SK-N-MC (cell line): ENCODE data around the gene CLHC1.

Experiments used
- EZH2 ChIP-seq: fragments of 200-600 bp; sonication (generic); IDR thresholded peaks from one replicate; pipeline ENCODE4 v1.6.1; 2017; ENCODE audit warnings: antibody characterized with exemption
- FOXP2 ChIP-seq: optimal IDR thresholded peaks from 2 replicates; pipeline ENCODE3; 2011; ENCODE audit warnings: mild to moderate bottlenecking, moderate library complexity; ENCODE audit not compliant: insufficient read depth; ENCODE audit errors: extremely low read length, control extremely low read depth
- POLR2AphosphoS5 ChIP-seq: IDR thresholded peaks from 2 replicates; pipeline ENCODE4 v1.6.1; 2012; ENCODE audit warnings: mild to moderate bottlenecking, low read depth, low read length, borderline replicate concordance

DNA sequence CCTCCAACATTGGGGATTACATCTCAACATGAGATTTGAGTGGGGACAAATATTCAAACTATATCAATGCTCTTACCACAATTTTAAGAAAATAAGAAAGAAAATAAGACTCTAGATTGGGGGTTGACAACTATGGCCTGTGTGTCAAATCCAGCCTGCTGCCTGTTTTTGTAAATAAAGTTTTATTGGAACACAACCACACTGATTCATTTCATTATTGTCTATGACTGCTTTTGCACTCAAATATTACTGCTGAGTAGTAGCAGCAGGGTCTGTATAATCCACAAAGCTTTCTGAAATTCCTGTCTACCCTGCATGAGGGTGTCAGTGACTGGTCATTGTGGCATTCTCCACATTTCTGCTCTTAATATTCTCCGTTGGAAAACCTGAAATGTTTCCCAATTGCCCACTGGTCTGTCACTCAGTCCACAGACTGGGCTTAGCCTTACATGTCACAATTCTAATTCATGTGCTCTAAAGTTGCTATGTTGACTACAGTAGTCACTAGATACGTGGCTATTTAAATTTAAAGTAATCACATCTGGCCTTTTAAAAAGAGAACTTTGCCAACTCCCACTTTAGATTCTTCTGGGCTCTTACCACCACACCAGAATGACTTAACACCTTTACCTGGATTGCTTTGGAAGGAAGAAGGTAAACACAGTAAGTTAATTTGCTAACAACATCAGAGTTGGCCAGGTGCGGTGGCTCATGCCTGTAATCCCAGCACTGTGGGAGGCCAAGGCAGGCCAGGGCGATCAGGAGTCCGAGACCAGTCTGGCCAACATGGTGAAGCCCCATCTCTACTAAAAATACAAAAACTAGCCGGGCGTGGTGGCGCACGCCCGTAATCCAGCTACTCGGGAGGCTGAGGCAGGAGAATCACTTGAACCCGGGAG, 86.9 kb downstream of the CLHC1 start:
- TF ChIP-seq POLR2AphosphoS5 (no peak), EZH2 (no peak), FOXP2 (no peak)
